ENCODE measurements around the gene RAB27A. TPM values are rescaled to one million over a fixed set of nuclear protein-coding genes. Genes with fewer than 3 reads are reported as not detected.

Gene RAB27A
- polyA plus RNA-seq, 1 donor (not counting 4 experiments of a cell fraction or from before 2014, with no cell fraction given): 10.8 TPM

DNA sequence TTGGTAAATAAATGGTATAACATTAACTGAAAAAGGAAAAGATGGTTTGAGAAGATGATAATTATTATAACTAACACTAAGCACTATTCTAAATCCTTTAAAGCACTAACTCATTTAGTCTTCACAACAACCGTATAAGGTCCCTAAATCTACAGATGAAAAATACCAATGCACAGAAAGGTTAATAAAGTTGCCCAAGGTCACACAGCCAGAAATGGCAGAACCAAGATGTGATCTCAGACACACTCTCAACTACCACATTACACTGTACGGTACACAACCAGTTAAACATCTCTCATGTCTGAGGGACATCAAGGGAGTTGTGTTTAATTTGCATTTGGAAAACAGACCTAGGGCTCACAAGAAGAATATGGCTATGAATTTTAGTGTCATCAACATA lies 23.1 kb downstream of the RAB27A start:
- Histone ChIP-seq H2AFZ (ENCODE audit: control insufficient read depth, low read length) (no peak overlapping the region), H3K9me3 (ENCODE audit: control insufficient read depth, low read depth, low read length) (no peaks in the 10 kb centered on the region), H4K20me1 (ENCODE audit: control insufficient read depth, extremely low read depth, insufficient read depth, low read length) (no peaks in the 10 kb centered on the region), H3K4me1 (ENCODE audit: control insufficient read depth, extremely low read depth, insufficient read depth, low read length) (no peaks in the 10 kb centered on the region), H3K4me3 (ENCODE audit: control insufficient read depth in 2 of 3, extremely low read depth in 1 of 3, insufficient read depth in 2 of 3, low read depth in 1 of 3, low read length in 3 of 3) (no peak overlapping the region), H3K27me3 (ENCODE audit: control insufficient read depth, extremely low read depth, insufficient read depth, low read length) (no peaks in the 10 kb centered on the region), H3K79me2 (ENCODE audit: control insufficient read depth, insufficient read depth, low read length) (no peaks in the 10 kb centered on the region), H3K9ac (ENCODE audit: control insufficient read depth, extremely low read depth, insufficient read depth, low read length) (no peak overlapping the region), H3K36me3 (ENCODE audit: control insufficient read depth in 2 of 2, extremely low read depth in 1 of 2, insufficient read depth in 2 of 2, low read length in 2 of 2) (no peaks in the 10 kb centered on the region), H3K4me2 (ENCODE audit: control insufficient read depth, extremely low read depth, insufficient read depth, low read depth, low read length) (no peak overlapping the region), H3K9me1 (ENCODE audit: control insufficient read depth, extremely low read depth, insufficient read depth, low read length) (no peaks in the 10 kb centered on the region), H3K27ac (ENCODE audit: control insufficient read depth, insufficient read depth, low read length) (no peak overlapping the region)
- FAIRE-seq (no peak), DNase-seq (ENCODE audit: low read depth, low spot score) (no peak)
- dilution Hi-C loops (cut with MboI; ENCODE audit: extremely low pct_ligation_motif_present, low sequenced_read_pairs): no loop called here
- no peak for TF ChIP-seq EZH2 (IDR thresholded peaks at IDR 0.05; ENCODE audit: low read length)
- TF ChIP-seq CTCF (optimal IDR thresholded peaks at IDR 0.05 in 1 of 3, IDR thresholded peaks at IDR 0.05 in 1 of 3, conservative IDR thresholded peaks at IDR 0.05 in 1 of 3; ENCODE audit: extremely low read depth in 1 of 3, insufficient read depth in 2 of 3, low read length in 3 of 3): no peak

DNA sequence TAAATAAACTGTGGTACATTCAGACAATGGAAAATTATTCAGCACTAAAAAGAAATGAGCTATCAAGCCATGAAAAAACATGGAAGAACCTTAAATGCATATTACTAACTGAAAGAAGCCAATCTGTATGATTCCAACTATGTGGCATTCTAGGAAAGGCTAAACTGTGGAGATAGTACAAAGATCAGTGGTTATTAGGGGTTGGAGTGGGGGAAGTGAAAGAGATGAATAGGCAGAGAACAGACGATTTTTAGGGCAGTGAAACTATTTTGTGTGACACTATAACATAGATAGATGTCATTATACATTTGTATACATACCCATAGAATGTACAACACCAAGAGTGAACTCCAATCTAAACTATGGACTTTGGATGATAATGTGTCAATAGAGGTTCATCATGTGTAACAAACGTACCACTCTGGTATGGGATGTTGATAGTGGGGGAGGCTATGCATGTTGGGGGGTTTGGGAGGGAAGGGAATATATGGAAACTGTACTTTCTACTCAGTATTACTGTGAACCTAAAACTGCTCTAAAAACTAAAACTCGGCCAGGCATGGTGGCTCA lies 29.0 kb downstream of the RAB27A start:
- Histone ChIP-seq H3K4me2 (ENCODE audit: control insufficient read depth, extremely low read depth, insufficient read depth, low read depth, low read length) (no peak overlapping the region), H3K9me3 (ENCODE audit: control insufficient read depth, low read depth, low read length) (no peaks in the 10 kb centered on the region), H3K9me1 (ENCODE audit: control insufficient read depth, extremely low read depth, insufficient read depth, low read length) (no peaks in the 10 kb centered on the region), H3K79me2 (ENCODE audit: control insufficient read depth, insufficient read depth, low read length) (no peaks in the 10 kb centered on the region), H3K4me3 (ENCODE audit: control insufficient read depth in 2 of 3, extremely low read depth in 1 of 3, insufficient read depth in 2 of 3, low read depth in 1 of 3, low read length in 3 of 3) (no peak overlapping the region), H3K9ac (ENCODE audit: control insufficient read depth, extremely low read depth, insufficient read depth, low read length) (no peak overlapping the region), H3K4me1 (ENCODE audit: control insufficient read depth, extremely low read depth, insufficient read depth, low read length) (no peaks in the 10 kb centered on the region), H4K20me1 (ENCODE audit: control insufficient read depth, extremely low read depth, insufficient read depth, low read length) (no peaks in the 10 kb centered on the region), H3K36me3 (ENCODE audit: control insufficient read depth in 2 of 2, extremely low read depth in 1 of 2, insufficient read depth in 2 of 2, low read length in 2 of 2) (no peaks in the 10 kb centered on the region), H2AFZ (ENCODE audit: control insufficient read depth, low read length) (no peak overlapping the region), H3K27ac (ENCODE audit: control insufficient read depth, insufficient read depth, low read length) (no peak overlapping the region), H3K27me3 (ENCODE audit: control insufficient read depth, extremely low read depth, insufficient read depth, low read length) (no peaks in the 10 kb centered on the region)
- no peak for TF ChIP-seq EZH2 (IDR thresholded peaks at IDR 0.05; ENCODE audit: low read length)
- TF ChIP-seq CTCF (optimal IDR thresholded peaks at IDR 0.05 in 1 of 3, IDR thresholded peaks at IDR 0.05 in 1 of 3, conservative IDR thresholded peaks at IDR 0.05 in 1 of 3; ENCODE audit: extremely low read depth in 1 of 3, insufficient read depth in 2 of 3, low read length in 3 of 3): no peak
- FAIRE-seq (no peak), DNase-seq (ENCODE audit: low read depth, low spot score) (no peak)
- dilution Hi-C loops (cut with MboI; ENCODE audit: extremely low pct_ligation_motif_present, low sequenced_read_pairs): no loop called here
